ENCODE data around the gene PIGO.
A peak's percentile ranks its signal among the peaks of the same experiment; 100 is the strongest.

Gene PIGO

GRCh38 chr9:35085078-35085477 is 11.3 kb downstream of the PIGO start:
- no peak overlapping the region for H3K9ac ChIP-seq (ENCODE audit: low read length)
- no peaks in the 10 kb centered on the region for H4K20me1 ChIP-seq (ENCODE audit: insufficient read depth, low read length)
- no peak overlapping the region for H3K27ac ChIP-seq (ENCODE audit: low read depth, low read length, poor library complexity, severe bottlenecking)
- H3K9me2 ChIP-seq (ENCODE audit: low read depth, low read length), result no peaks in the 10 kb centered on the region
- H3F3A ChIP-seq (ENCODE audit: insufficient read depth, low read length), result no peaks in the 10 kb centered on the region
- no peaks in the 10 kb centered on the region for H3K9me3 ChIP-seq (ENCODE audit: low read length)
- H2AFZ ChIP-seq (ENCODE audit: low read length), result no peak overlapping the region
- peaks cover 26% of the 10 kb centered on the region for H3K36me3 ChIP-seq (ENCODE audit: insufficient read depth, low read length)
- TF ChIP-seq, protein P1, sequence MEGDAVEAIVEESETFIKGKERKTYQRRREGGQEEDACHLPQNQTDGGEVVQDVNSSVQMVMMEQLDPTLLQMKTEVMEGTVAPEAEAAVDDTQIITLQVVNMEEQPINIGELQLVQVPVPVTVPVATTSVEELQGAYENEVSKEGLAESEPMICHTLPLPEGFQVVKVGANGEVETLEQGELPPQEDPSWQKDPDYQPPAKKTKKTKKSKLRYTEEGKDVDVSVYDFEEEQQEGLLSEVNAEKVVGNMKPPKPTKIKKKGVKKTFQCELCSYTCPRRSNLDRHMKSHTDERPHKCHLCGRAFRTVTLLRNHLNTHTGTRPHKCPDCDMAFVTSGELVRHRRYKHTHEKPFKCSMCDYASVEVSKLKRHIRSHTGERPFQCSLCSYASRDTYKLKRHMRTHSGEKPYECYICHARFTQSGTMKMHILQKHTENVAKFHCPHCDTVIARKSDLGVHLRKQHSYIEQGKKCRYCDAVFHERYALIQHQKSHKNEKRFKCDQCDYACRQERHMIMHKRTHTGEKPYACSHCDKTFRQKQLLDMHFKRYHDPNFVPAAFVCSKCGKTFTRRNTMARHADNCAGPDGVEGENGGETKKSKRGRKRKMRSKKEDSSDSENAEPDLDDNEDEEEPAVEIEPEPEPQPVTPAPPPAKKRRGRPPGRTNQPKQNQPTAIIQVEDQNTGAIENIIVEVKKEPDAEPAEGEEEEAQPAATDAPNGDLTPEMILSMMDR (IDR thresholded peaks at IDR 0.05; ENCODE audit: low read length), result no peak
- TF ChIP-seq EZH2 (IDR thresholded peaks at IDR 0.05; ENCODE audit: borderline replicate concordance, low read length), result no peak
- H3K4me1 ChIP-seq (ENCODE audit: insufficient read depth, low read length, severe bottlenecking), result peaks cover 8% of the 10 kb centered on the region
- H3K79me2 ChIP-seq (ENCODE audit: insufficient read depth, low read length), result no peaks in the 10 kb centered on the region
- H3K4me3 ChIP-seq (ENCODE audit: low read depth, low read length, poor library complexity, severe bottlenecking), result no peak overlapping the region
- no peaks in the 10 kb centered on the region for H3K27me3 ChIP-seq (ENCODE audit: insufficient read depth, low read length)
- H3K4me2 ChIP-seq (ENCODE audit: low read length), result no peak overlapping the region

GRCh38 chr9:35079426-35080341 is 16.7 kb downstream of the PIGO start, which contains the start of gene FANCG:
Gene FANCG (minus strand): TSS chr9:35079942. CDS start chr9:35079524, 418 bp downstream.
- Histone ChIP-seq H3K4me2 (ENCODE audit: low read length) (peak within 1 kb of the TSS; percentile 99), H3F3A (ENCODE audit: insufficient read depth, low read length) (no peaks in the 10 kb centered on the region), H2AFZ (ENCODE audit: low read length) (no peak within 1 kb of the TSS; the same call in 1 of the 2 replicates), H3K27ac (ENCODE audit: low read depth, low read length, poor library complexity, severe bottlenecking) (peak within 1 kb of the TSS; percentile 78), H3K36me3 (ENCODE audit: insufficient read depth, low read length) (peaks cover 23% of the 10 kb centered on the region; the same call in 1 of the 2 replicates), H3K9me2 (ENCODE audit: low read depth, low read length) (no peaks in the 10 kb centered on the region), H3K9me3 (ENCODE audit: low read length) (no peaks in the 10 kb centered on the region), H3K4me1 (ENCODE audit: insufficient read depth, low read length, severe bottlenecking) (peaks cover 24% of the 10 kb centered on the region), H3K4me3 (ENCODE audit: low read depth, low read length, poor library complexity, severe bottlenecking) (peak within 1 kb of the TSS; percentile 95), H3K79me2 (ENCODE audit: insufficient read depth, low read length) (peaks cover 8% of the 10 kb centered on the region; the same call in 1 of the 2 replicates), H4K20me1 (ENCODE audit: insufficient read depth, low read length) (no peaks in the 10 kb centered on the region), H3K27me3 (ENCODE audit: insufficient read depth, low read length) (no peaks in the 10 kb centered on the region), H3K9ac (ENCODE audit: low read length) (peak within 1 kb of the TSS; percentile 98)
- TF ChIP-seq, protein P1 (IDR thresholded peaks at IDR 0.05; ENCODE audit: low read length), result no peak
- no peak for TF ChIP-seq EZH2 (IDR thresholded peaks at IDR 0.05; ENCODE audit: borderline replicate concordance, low read length)

- no peaks in the 10 kb centered on the region for H3F3A ChIP-seq (ENCODE audit: insufficient read depth, low read length)
- peak overlapping the region; percentile 78 for H3K27ac ChIP-seq (ENCODE audit: low read depth, low read length, poor library complexity, severe bottlenecking)
- H3K4me1 ChIP-seq (ENCODE audit: insufficient read depth, low read length, severe bottlenecking), result peaks cover 24% of the 10 kb centered on the region
- no peaks in the 10 kb centered on the region for H4K20me1 ChIP-seq (ENCODE audit: insufficient read depth, low read length)
- peaks cover 8% of the 10 kb centered on the region; the same call in 1 of the 2 replicates for H3K79me2 ChIP-seq (ENCODE audit: insufficient read depth, low read length)
- peaks cover 30% of the 10 kb centered on the region; the same call in 1 of the 2 replicates for H3K36me3 ChIP-seq (ENCODE audit: insufficient read depth, low read length)
- H3K27me3 ChIP-seq (ENCODE audit: insufficient read depth, low read length), result no peaks in the 10 kb centered on the region
- no peak overlapping the region for H2AFZ ChIP-seq (ENCODE audit: low read length)
- peak overlapping the region; percentile 95 for H3K4me3 ChIP-seq (ENCODE audit: low read depth, low read length, poor library complexity, severe bottlenecking)
- no peak for TF ChIP-seq EZH2 (IDR thresholded peaks at IDR 0.05; ENCODE audit: borderline replicate concordance, low read length)
- TF ChIP-seq, protein P1 (IDR thresholded peaks at IDR 0.05; ENCODE audit: low read length), result no peak
- peak overlapping the region; percentile 98 for H3K9ac ChIP-seq (ENCODE audit: low read length)
- peak overlapping the region; percentile 99 for H3K4me2 ChIP-seq (ENCODE audit: low read length)
- H3K9me3 ChIP-seq (ENCODE audit: low read length), result no peaks in the 10 kb centered on the region
- H3K9me2 ChIP-seq (ENCODE audit: low read depth, low read length), result no peaks in the 10 kb centered on the region
Observed at GRCh38 chr9:35079041-35079425, 17.4 kb downstream of the PIGO start.

Measured in OCI-LY1 (cell line).